Astrocyte (in vitro differentiated cells and primary cell): ENCODE results near the gene MAP3K4. TPM values are rescaled to one million over a fixed set of nuclear protein-coding genes. Genes with fewer than 3 reads are reported as not detected.

ENCODE experiments used
- DNase-seq: peaks from one replicate; pipeline ENCODE4 v3.0.0-alpha.2; 2010; ENCODE audit warnings: low read depth
- FAIRE-seq: peaks from 2 replicates; lab custom pipeline; 2011; peaks lifted over from hg19 to GRCh38; lab: Jason Lieb, UNC
- H2AFZ ChIP-seq: 2 replicates; pipeline ENCODE4 v1.6.0; 2012; ENCODE audit warnings: low read depth, low read length, inconsistent platforms
- H3K27ac ChIP-seq: 2 replicates; pipeline ENCODE4 v1.5.1; 2011; ENCODE audit warnings: low read depth, low read length, inconsistent platforms
- H3K27me3 ChIP-seq: 2 replicates; pipeline ENCODE4 v1.6.0; 2011; ENCODE audit warnings: low read length, inconsistent platforms; ENCODE audit not compliant: insufficient read depth
- H3K36me3 ChIP-seq: 2 replicates; pipeline ENCODE4 v1.5.1; 2011; ENCODE audit warnings: low read length, inconsistent platforms; ENCODE audit not compliant: insufficient read depth
- H3K4me1 ChIP-seq: 2 replicates; pipeline ENCODE4 v1.5.1; 2011; ENCODE audit warnings: low read length, inconsistent platforms; ENCODE audit not compliant: insufficient read depth
- H3K4me2 ChIP-seq: 2 replicates; pipeline ENCODE4 v1.6.0; 2012; ENCODE audit warnings: low read length, inconsistent platforms
- H3K4me3 ChIP-seq: 2 replicates; pipeline ENCODE4 v1.5.1; 2011; ENCODE audit warnings: low read depth, mild to moderate bottlenecking, low read length, inconsistent platforms; ENCODE audit not compliant: insufficient read depth
- H3K79me2 ChIP-seq: 2 replicates; pipeline ENCODE4 v1.6.0; 2012; ENCODE audit warnings: mild to moderate bottlenecking, low read length, inconsistent platforms; ENCODE audit not compliant: insufficient read depth
- H3K9ac ChIP-seq: 2 replicates; pipeline ENCODE4 v1.6.0; 2012; ENCODE audit warnings: mild to moderate bottlenecking, low read length, inconsistent platforms
- H3K9me3 ChIP-seq: 2 replicates; pipeline ENCODE4 v1.5.1; 2012; ENCODE audit warnings: low read depth, mild to moderate bottlenecking, low read length, inconsistent platforms; ENCODE audit not compliant: insufficient read depth
- H4K20me1 ChIP-seq: 2 replicates; pipeline ENCODE4 v1.6.0; 2012; ENCODE audit warnings: low read length, inconsistent platforms; ENCODE audit not compliant: insufficient read depth
- H3K27ac Mint-ChIP-seq: one replicate; pipeline ENCODE4 v1.8.0; 2021; ENCODE audit warnings: mild to moderate bottlenecking, mixed read lengths; ENCODE audit not compliant: unreplicated experiment
- H3K27me3 Mint-ChIP-seq: one replicate; pipeline ENCODE4 v1.8.0; 2021; ENCODE audit warnings: low read depth, mixed read lengths; ENCODE audit not compliant: unreplicated experiment
- H3K36me3 Mint-ChIP-seq: one replicate; pipeline ENCODE4 v1.8.0; 2021; ENCODE audit warnings: low read depth, mixed read lengths; ENCODE audit not compliant: unreplicated experiment
- H3K4me1 Mint-ChIP-seq: one replicate; pipeline ENCODE4 v1.8.0; 2021; ENCODE audit warnings: low read depth, mixed read lengths; ENCODE audit not compliant: unreplicated experiment
- H3K4me3 Mint-ChIP-seq: one replicate; pipeline ENCODE4 v1.8.0; 2021; ENCODE audit warnings: mild to moderate bottlenecking, moderate library complexity, mixed read lengths; ENCODE audit not compliant: unreplicated experiment
- H3K9me3 Mint-ChIP-seq: one replicate; pipeline ENCODE4 v1.8.0; 2021; ENCODE audit warnings: mild to moderate bottlenecking, mixed read lengths; ENCODE audit not compliant: unreplicated experiment
- EZH2 ChIP-seq: IDR thresholded peaks from 2 replicates; pipeline ENCODE4 v1.6.1; 2012; ENCODE audit warnings: mild to moderate bottlenecking, low read length, inconsistent platforms; ENCODE audit not compliant: insufficient read depth
- total RNA-seq: library from RNA; stranded (reverse); gene quantifications from 2 replicates; pipeline ENCODE4 v1.2.1, GENCODE V29; 2021
- TF ChIP-seq, protein P1 (sequence below): IDR thresholded peaks from 2 replicates; pipeline ENCODE4 v1.5.1; 2011; ENCODE audit warnings: low read depth, mild to moderate bottlenecking, inconsistent platforms, low read length, moderate library complexity; ENCODE audit not compliant: insufficient read depth

MAP3K4 gene
- total RNA-seq, 1 donor from 2014 or later: 22.1 TPM

DNA sequence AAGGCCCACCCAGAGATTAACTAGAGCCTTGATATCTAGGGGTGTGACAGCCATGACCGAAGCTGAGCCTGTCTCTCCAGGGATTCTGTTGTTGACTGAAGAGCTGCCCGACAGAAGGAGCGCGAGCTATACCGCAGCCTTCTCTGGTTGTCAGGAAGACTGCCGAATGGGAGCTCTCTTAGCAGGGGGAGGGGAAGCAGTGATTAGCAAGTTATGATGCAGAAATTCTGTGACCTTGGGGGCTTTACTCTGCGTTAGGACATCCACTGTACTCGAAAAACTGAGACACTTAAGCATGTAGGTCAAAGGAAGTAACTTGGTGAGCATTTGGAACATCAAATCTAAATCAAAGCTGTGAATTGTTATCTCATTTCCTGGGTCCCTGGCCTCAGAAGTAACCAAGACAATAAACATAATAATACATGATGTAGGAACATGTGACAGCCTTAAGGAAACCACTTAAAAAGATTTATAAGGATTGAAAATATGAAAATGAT, 84.7 kb downstream of the MAP3K4 start:
- Histone ChIP-seq H2AFZ (no peak overlapping the region), H3K9ac (no peak overlapping the region), H3K27me3 (no peaks in the 10 kb centered on the region), H3K9me3 (no peaks in the 10 kb centered on the region), H3K4me1 (peaks cover 11% of the 10 kb centered on the region), H3K4me3 (no peak overlapping the region), H3K4me2 (no peak overlapping the region), H3K36me3 (peaks cover 5% of the 10 kb centered on the region), H3K27ac (no peak overlapping the region), H4K20me1 (no peaks in the 10 kb centered on the region), H3K79me2 (no peaks in the 10 kb centered on the region)
- Mint-ChIP-seq H3K4me1 (peaks cover 5% of the 10 kb centered on the region), H3K4me3 (no peak overlapping the region), H3K27ac (no peak overlapping the region), H3K9me3 (no peaks in the 10 kb centered on the region), H3K27me3 (no peaks in the 10 kb centered on the region), H3K36me3 (peaks cover 2% of the 10 kb centered on the region)
- no peak for DNase-seq
- no peak for FAIRE-seq
- no peak for TF ChIP-seq EZH2
- TF ChIP-seq, protein P1, sequence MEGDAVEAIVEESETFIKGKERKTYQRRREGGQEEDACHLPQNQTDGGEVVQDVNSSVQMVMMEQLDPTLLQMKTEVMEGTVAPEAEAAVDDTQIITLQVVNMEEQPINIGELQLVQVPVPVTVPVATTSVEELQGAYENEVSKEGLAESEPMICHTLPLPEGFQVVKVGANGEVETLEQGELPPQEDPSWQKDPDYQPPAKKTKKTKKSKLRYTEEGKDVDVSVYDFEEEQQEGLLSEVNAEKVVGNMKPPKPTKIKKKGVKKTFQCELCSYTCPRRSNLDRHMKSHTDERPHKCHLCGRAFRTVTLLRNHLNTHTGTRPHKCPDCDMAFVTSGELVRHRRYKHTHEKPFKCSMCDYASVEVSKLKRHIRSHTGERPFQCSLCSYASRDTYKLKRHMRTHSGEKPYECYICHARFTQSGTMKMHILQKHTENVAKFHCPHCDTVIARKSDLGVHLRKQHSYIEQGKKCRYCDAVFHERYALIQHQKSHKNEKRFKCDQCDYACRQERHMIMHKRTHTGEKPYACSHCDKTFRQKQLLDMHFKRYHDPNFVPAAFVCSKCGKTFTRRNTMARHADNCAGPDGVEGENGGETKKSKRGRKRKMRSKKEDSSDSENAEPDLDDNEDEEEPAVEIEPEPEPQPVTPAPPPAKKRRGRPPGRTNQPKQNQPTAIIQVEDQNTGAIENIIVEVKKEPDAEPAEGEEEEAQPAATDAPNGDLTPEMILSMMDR: no peak

- DNase-seq (peak; percentile 92), FAIRE-seq (peak; percentile 77)
- Mint-ChIP-seq H3K36me3 (peaks cover 3% of the 10 kb centered on the region), H3K27me3 (no peaks in the 10 kb centered on the region), H3K4me1 (peaks cover 3% of the 10 kb centered on the region), H3K4me3 (peak overlapping the region; percentile 6), H3K27ac (no peak overlapping the region), H3K9me3 (no peaks in the 10 kb centered on the region)
- peak overlapping the region; percentile 62 for H3K27ac ChIP-seq
- H3K9ac ChIP-seq: peak overlapping the region; percentile 20
- peaks cover 21% of the 10 kb centered on the region for H3K36me3 ChIP-seq
- H3K9me3 ChIP-seq: no peaks in the 10 kb centered on the region
- no peaks in the 10 kb centered on the region for H3K79me2 ChIP-seq
- H4K20me1 ChIP-seq: no peaks in the 10 kb centered on the region
- H3K4me1 ChIP-seq: peaks cover 11% of the 10 kb centered on the region
- H3K4me2 ChIP-seq: peak overlapping the region; percentile 53
- no peaks in the 10 kb centered on the region for H3K27me3 ChIP-seq
- H2AFZ ChIP-seq: no peak overlapping the region
- no peak for TF ChIP-seq EZH2
- TF ChIP-seq, protein P1: no peak
- H3K4me3 ChIP-seq: no peak overlapping the region
These were observed 88.1 kb downstream of the MAP3K4 start for GRCh38 chr6:161079566-161080262.
